ENCODE results near the gene NNMT.

GRCh38 chr11:114310095-114310494 is 13.9 kb downstream of the NNMT start:
- TF ChIP-seq CTCF (IDR thresholded peaks at IDR 0.05; ENCODE audit: low read length) = no peak
- TF ChIP-seq EZH2 (optimal IDR thresholded peaks at IDR 0.05; ENCODE audit: low read depth, low read length) = no peak
